ENCODE data around the gene GCSAM.
A peak's percentile ranks its signal among the peaks of the same experiment; 100 is the strongest.
"Not testable (repeated sequence)": the region's sequence is repeated elsewhere in the genome, so short reads cannot be mapped to it uniquely, and the experiment has no call there.

GCSAM gene

GRCh38 chr3:112078125-112079083, 54.6 kb downstream of the GCSAM start:
- Mint-ChIP-seq H3K27ac (no peak overlapping the region), H3K4me3 (no peak overlapping the region), H3K4me1 (ENCODE audit: low read depth) (peaks cover 20% of the 10 kb centered on the region), H3K9me3 (no peaks in the 10 kb centered on the region), H3K27me3 (no peaks in the 10 kb centered on the region), H3K36me3 (ENCODE audit: low read depth) (no peaks in the 10 kb centered on the region)
- no peak for DNase-seq

- H3K4me1 Mint-ChIP-seq (ENCODE audit: low read depth) = peaks cover 42% of the 10 kb centered on the region
- H3K27ac Mint-ChIP-seq = peak overlapping the region; percentile 58
- peak; percentile 41 for DNase-seq
- no peak overlapping the region for H3K4me3 Mint-ChIP-seq
- H3K36me3 Mint-ChIP-seq (ENCODE audit: low read depth) = no peaks in the 10 kb centered on the region
- H3K27me3 Mint-ChIP-seq = no peaks in the 10 kb centered on the region
- no peaks in the 10 kb centered on the region for H3K9me3 Mint-ChIP-seq
These were observed 58.2 kb downstream of the GCSAM start for GRCh38 chr3:112074616-112075497.

- Mint-ChIP-seq H3K4me1 (ENCODE audit: low read depth) (peaks cover 42% of the 10 kb centered on the region), H3K27me3 (no peaks in the 10 kb centered on the region), H3K27ac (no peak overlapping the region), H3K9me3 (no peaks in the 10 kb centered on the region), H3K4me3 (no peak overlapping the region), H3K36me3 (ENCODE audit: low read depth) (no peaks in the 10 kb centered on the region)
- DNase-seq = no peak
These were observed 59.0 kb downstream of the GCSAM start for GRCh38 chr3:112074006-112074405.

- H3K9me3 Mint-ChIP-seq; H3K36me3 Mint-ChIP-seq (ENCODE audit: low read depth); H3K27me3 Mint-ChIP-seq: not testable (repeated sequence)
- peak; percentile 67 for DNase-seq
- H3K27ac Mint-ChIP-seq = peak overlapping the region; percentile 53
- H3K4me1 Mint-ChIP-seq (ENCODE audit: low read depth) = peaks cover 42% of the 10 kb centered on the region
- H3K4me3 Mint-ChIP-seq = peak overlapping the region; percentile 54
These were observed 60.5 kb downstream of the GCSAM start for GRCh38 chr3:112072387-112073060.
